ENCODE measurements around the gene CDH4. TPM values are rescaled to one million over a fixed set of nuclear protein-coding genes. Genes with fewer than 3 reads are reported as not detected.

CDH4 gene
- polyA plus RNA-seq, 1 donor (not counting 4 experiments of a cell fraction or from before 2014, with no cell fraction given), result 2.2 TPM

GRCh38 chr20:61833807-61834610, 581.9 kb downstream of the CDH4 start:
- Histone ChIP-seq H3K27ac (ENCODE audit: control insufficient read depth, insufficient read depth, low read length) (no peak overlapping the region), H3K27me3 (ENCODE audit: control insufficient read depth, extremely low read depth, insufficient read depth, low read length) (peaks cover 51% of the 10 kb centered on the region), H3K4me3 (ENCODE audit: control insufficient read depth in 2 of 3, extremely low read depth in 1 of 3, insufficient read depth in 2 of 3, low read depth in 1 of 3, low read length in 3 of 3) (no peak overlapping the region), H4K20me1 (ENCODE audit: control insufficient read depth, extremely low read depth, insufficient read depth, low read length) (peaks cover 2% of the 10 kb centered on the region), H2AFZ (ENCODE audit: control insufficient read depth, low read length) (no peak overlapping the region), H3K9me1 (ENCODE audit: control insufficient read depth, extremely low read depth, insufficient read depth, low read length) (no peaks in the 10 kb centered on the region), H3K9me3 (ENCODE audit: control insufficient read depth, low read depth, low read length) (no peaks in the 10 kb centered on the region), H3K4me2 (ENCODE audit: control insufficient read depth, extremely low read depth, insufficient read depth, low read depth, low read length) (no peak overlapping the region), H3K9ac (ENCODE audit: control insufficient read depth, extremely low read depth, insufficient read depth, low read length) (no peak overlapping the region), H3K4me1 (ENCODE audit: control insufficient read depth, extremely low read depth, insufficient read depth, low read length) (no peaks in the 10 kb centered on the region), H3K79me2 (ENCODE audit: control insufficient read depth, insufficient read depth, low read length) (no peaks in the 10 kb centered on the region), H3K36me3 (ENCODE audit: control insufficient read depth in 2 of 2, extremely low read depth in 1 of 2, insufficient read depth in 2 of 2, low read length in 2 of 2) (no peaks in the 10 kb centered on the region)
- dilution Hi-C loops (cut with MboI; ENCODE audit: extremely low pct_ligation_motif_present, low sequenced_read_pairs), result no loop called here
- no peak for FAIRE-seq
- no peak for TF ChIP-seq CTCF (optimal IDR thresholded peaks at IDR 0.05 in 1 of 3, IDR thresholded peaks at IDR 0.05 in 1 of 3, conservative IDR thresholded peaks at IDR 0.05 in 1 of 3; ENCODE audit: extremely low read depth in 1 of 3, insufficient read depth in 2 of 3, low read length in 3 of 3)
- no peak for TF ChIP-seq EZH2 (IDR thresholded peaks at IDR 0.05; ENCODE audit: low read length)
- DNase-seq (ENCODE audit: low read depth, low spot score), result no peak

- no peaks in the 10 kb centered on the region for H3K9me3 ChIP-seq (ENCODE audit: control insufficient read depth, low read depth, low read length)
- dilution Hi-C loops (cut with MboI; ENCODE audit: extremely low pct_ligation_motif_present, low sequenced_read_pairs), result no loop called here
- no peak overlapping the region for H3K27ac ChIP-seq (ENCODE audit: control insufficient read depth, insufficient read depth, low read length)
- TF ChIP-seq EZH2 (IDR thresholded peaks at IDR 0.05; ENCODE audit: low read length) (no peak), CTCF (optimal IDR thresholded peaks at IDR 0.05 in 1 of 3, IDR thresholded peaks at IDR 0.05 in 1 of 3, conservative IDR thresholded peaks at IDR 0.05 in 1 of 3; ENCODE audit: extremely low read depth in 1 of 3, insufficient read depth in 2 of 3, low read length in 3 of 3) (no peak)
- H4K20me1 ChIP-seq (ENCODE audit: control insufficient read depth, extremely low read depth, insufficient read depth, low read length), result peaks cover 2% of the 10 kb centered on the region
- no peak overlapping the region for H3K4me2 ChIP-seq (ENCODE audit: control insufficient read depth, extremely low read depth, insufficient read depth, low read depth, low read length)
- H3K36me3 ChIP-seq (ENCODE audit: control insufficient read depth in 2 of 2, extremely low read depth in 1 of 2, insufficient read depth in 2 of 2, low read length in 2 of 2), result no peaks in the 10 kb centered on the region
- no peaks in the 10 kb centered on the region for H3K4me1 ChIP-seq (ENCODE audit: control insufficient read depth, extremely low read depth, insufficient read depth, low read length)
- no peaks in the 10 kb centered on the region for H3K9me1 ChIP-seq (ENCODE audit: control insufficient read depth, extremely low read depth, insufficient read depth, low read length)
- no peak overlapping the region for H3K9ac ChIP-seq (ENCODE audit: control insufficient read depth, extremely low read depth, insufficient read depth, low read length)
- FAIRE-seq (no peak), DNase-seq (ENCODE audit: low read depth, low spot score) (no peak)
- H2AFZ ChIP-seq (ENCODE audit: control insufficient read depth, low read length), result no peak overlapping the region
- peaks cover 51% of the 10 kb centered on the region for H3K27me3 ChIP-seq (ENCODE audit: control insufficient read depth, extremely low read depth, insufficient read depth, low read length)
- H3K4me3 ChIP-seq (ENCODE audit: control insufficient read depth in 2 of 3, extremely low read depth in 1 of 3, insufficient read depth in 2 of 3, low read depth in 1 of 3, low read length in 3 of 3), result no peak overlapping the region
- H3K79me2 ChIP-seq (ENCODE audit: control insufficient read depth, insufficient read depth, low read length), result no peaks in the 10 kb centered on the region
Observed at GRCh38 chr20:61835301-61835700, 583.2 kb downstream of the CDH4 start.

Data from keratinocyte (primary cell).